NCI-H2196 (cell line): ENCODE results near the gene BPIFB1.

Experiments
- DNase-seq: peaks from one replicate; lab custom pipeline; 2025; ENCODE audit not compliant: unreplicated experiment; lab: John Stamatoyannopoulos, UW

The BPIFB1 gene

DNA sequence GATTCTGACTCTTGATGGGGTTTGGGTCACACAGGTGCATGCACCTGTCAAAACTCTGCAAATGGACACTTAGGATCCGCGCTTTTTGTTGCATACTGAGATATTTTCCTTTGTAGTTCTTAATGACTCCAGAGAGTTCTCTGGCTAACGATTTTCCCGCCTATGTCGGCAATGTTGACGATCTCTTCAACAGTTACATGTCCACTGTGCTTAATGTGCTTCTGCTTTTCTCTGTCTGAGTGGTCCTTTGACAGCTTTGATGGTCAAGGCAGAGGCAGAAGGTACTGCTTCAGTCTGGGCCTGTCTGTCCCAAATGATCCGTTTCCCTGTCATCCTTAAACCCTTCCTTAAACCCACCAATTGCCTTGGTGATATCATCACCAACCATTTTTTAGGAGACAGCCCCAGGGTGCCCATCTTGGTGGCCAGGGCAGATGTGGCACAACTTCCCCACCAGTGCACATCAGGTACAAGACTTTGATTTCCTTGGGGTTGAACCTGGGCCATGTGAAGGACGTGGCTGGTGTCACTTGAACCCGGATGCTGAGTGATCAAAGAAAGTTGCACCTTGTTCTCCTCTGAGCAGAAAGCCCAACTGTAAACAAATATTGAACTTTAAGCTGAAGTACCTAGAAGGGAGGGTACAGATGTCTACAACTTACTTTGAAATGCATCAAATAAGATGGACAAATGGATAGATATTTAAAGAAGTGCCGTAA, 10.7 kb upstream of the BPIFB1 start:
- no peak for DNase-seq

DNA sequence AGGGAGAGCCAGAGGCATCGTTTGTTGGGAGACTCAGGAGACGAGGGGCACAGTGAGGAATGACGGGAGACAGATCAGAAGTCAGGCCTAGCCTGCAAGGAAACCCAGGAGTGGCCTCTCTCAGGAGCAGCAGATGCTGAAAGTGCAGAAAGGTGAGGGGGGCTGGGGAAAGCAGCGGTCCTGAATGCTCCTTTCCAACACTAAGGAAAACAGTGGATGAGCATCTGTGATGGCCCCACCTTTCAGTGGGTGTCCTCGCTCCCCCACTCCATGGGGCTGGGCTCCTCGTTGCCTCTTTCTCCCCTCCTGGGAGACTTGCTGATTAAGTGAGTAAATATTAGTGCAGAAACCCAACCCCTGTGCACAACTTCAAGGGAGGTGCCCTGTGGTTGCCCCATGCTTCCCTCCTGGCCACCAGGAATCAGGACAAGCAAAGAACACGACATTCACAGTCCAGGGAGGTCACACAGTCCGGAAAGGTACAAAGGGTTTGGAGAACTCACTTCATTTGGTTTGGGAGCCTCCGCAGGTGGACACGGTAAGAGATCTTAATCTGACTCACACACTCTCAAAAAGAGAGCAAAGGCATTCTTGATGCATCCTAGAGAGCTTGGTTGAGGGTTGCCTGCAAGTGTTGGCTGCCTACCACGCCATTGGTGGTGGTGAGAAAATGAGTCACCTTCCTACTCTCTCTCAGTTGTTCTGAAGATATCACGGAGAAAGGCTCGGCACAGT, 9.7 kb upstream of the BPIFB1 start:
- no peak for DNase-seq

GRCh38 chr20:33275215-33275614, 7.8 kb upstream of the BPIFB1 start:
- DNase-seq = no peak

DNA sequence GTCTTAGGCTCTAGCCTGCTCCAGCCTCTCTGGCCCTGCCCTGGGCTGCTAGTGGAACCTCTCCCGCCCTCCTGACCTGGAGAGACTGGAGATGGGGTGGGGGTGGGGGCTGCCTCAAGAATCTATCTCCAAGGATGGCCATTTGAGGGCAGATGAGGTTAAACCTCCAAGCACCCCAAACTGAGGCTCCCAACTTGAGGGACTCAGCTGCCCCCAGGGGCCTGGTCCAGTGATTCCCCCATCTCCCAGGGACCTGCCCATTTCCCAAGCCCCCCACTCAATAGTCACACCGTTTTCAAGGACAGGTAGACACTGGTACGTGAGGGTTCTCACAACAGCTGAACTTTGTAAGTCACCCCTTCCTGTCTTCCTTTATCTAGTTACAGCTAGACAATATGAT, 7.1 kb upstream of the BPIFB1 start:
- DNase-seq = no peak

GRCh38 chr20:33276303-33277113, 6.5 kb upstream of the BPIFB1 start:
- DNase-seq = no peak

DNA sequence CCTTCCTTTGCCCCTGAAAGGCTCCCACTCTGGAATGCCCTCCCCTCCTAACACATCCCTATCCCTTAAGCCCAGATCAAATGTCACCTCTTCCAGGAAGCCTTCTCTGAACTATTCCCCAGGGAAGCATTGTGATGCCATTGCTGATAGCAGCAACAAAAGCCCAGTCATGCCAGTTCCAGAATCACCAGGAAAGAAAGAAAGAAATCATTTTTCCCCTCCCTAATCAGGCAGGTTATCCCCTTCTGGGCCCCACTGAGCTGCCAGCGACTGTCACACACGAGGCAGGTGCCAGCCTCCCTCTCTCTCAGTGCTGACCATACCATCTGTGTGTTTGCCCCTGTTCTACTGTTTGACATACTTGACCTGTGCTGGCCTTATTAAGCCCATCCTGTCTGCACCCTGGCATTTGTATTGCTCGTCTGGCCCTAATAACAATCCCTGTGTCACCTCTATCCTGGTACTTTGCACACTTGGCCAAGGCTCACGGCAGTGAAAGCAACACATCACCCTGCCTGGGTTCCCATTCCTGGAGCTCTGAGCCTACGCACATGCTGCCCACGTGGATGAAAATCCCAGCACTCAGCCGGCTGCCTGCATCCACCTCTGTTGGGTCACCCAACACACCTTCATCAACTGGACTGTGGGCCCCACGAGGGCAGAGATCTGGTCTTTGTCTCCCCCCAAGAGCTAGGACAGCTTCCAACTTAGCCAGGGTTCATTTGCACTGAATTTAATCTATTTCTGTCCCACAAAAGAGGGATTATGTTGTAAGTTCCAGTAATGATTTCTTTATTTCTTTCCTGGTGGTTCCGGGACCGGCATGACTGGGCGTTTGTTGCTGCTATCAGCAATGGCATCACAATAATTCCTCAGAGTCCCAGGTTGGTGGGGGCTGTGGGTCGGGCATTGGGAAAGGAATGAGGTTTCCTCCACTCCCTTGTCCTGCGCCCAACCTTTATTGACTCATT, 5.3 kb upstream of the BPIFB1 start:
- no peak for DNase-seq

- DNase-seq = no peak
Measured at GRCh38 chr20:33278700-33279099, 4.3 kb upstream of the BPIFB1 start.

DNA sequence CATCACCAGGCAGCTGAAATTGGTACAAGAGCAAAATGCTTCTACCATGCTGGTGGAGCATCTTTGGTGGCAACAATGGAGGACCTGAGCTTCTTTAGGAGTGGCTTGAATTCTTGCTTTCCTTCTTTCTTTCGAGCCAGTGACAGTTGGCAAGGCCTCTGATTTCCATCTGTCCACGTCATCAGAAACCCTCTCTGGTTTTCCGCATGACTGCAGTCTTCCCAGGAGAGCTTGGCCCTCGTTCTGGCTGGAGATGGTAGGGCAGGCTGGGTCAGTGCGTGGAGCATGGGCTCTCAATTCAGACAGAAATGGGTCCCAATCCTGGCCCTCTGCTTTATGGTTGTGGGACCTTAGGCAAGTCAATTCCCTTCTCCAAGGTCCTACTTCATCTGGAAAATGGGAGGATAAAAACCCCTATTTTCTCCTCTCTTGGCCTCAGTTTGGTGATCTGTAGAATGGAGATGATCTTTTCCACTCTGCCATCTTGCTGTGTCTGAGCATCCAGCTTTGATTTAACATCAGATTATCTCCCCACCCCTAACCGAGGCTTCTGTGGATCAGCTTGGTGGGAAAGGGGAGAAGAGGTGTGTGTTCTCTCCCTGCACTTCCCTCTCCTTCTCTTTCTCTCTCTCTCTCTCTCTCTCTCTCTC, 3.6 kb upstream of the BPIFB1 start:
- no peak for DNase-seq

DNA sequence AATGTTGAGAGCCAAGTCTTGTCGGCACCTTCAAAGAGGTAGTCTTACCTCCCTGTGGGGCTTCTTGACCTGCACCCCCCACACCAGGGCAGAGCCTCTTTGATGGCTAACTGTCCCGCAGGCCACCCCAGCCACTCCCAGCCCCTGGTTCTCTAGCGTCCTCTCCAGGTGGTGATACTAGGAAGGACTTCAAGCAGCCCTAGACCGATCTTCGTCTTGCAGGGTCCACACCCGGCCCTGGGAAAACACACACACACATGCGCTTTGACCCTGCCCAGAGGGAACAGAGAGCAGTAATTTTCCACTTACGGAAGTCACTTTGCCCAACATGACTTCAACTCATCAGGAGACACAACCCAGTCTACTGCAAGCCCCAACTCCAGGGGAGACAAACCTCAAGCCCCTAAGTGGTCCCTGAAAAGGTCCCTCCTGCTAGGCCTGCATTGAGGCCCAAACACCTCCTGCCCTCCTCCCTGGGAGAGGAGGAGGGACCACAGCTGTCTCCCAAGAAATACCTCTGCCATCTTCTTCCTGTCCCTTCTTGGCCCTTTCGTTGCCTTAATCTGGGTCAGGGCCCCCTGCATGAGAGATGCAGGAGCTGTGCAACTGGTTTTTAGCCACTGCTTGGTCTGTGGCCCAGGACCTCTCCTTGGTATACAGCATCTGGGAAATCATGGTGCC, 2.9 kb upstream of the BPIFB1 start:
- DNase-seq = no peak

GRCh38 chr20:33280775-33281174, 2.2 kb upstream of the BPIFB1 start:
- no peak for DNase-seq

DNA sequence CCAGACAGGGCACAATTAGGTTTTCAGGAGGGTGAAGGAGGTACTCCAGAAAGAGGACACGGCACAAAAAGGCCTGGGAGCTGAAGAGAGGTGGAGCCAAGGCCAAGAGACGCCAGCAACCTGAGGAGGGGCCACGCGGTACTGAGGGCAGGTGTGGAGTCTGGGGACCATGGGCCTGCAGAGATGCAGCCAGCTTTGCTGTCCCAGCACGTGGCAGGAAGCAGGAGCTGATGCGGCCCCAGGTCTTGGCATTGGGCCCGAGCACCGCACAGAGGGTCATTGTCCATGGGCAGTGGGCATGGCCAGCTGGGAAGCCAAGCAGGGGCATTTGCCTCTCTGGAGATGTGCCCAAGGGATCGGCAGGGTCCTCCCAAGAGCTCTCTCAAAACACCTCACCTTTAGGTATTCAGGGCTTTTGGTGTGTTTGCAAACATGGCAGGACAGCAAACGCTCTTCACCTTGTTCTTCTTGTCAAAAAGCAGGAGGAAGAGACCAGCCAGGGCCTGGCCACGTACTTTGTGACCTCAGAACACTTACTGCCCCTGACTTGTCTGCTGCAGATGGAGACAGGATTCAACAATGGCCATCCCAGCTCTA, 1.4 kb upstream of the BPIFB1 start:
- peak; percentile 42 for DNase-seq

DNA sequence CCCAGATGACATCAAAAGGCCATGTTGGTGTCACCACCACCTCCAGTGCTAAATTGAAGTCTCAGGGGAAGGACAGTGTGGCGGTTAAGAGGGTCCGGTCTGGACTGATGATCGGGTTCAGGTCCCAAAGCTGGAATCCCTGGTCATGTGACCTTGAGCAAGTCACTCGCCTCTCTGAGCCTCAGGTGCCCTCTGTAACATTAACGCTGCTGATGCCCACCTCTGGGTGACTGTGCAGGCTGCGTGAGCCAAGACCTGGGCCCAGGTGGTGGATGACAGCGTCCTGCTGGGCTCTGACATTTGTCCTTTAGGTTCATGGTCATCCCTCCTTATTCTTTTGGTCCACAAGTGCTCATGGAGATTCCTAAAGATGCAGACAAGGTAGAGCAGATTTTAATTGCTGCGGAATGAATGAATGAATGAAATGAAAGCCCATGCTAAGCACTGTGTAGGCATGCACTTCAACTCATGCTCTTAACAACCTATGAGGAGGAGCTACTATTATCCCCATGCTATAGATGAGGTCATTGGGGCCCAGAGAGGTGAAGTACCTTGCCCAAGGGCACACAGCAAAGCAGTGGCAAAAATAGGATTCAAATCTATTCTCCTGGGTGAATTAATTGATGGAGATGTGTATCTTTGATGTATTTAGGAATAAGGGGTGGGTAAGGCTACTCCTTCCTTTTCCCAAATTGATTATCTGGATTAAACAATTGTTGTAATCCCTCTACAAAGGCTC, 649 bp upstream of the BPIFB1 start:
- DNase-seq = no peak

- DNase-seq = no peak
Measured at GRCh38 chr20:33284284-33284683, 1.3 kb downstream of the BPIFB1 start.

DNA sequence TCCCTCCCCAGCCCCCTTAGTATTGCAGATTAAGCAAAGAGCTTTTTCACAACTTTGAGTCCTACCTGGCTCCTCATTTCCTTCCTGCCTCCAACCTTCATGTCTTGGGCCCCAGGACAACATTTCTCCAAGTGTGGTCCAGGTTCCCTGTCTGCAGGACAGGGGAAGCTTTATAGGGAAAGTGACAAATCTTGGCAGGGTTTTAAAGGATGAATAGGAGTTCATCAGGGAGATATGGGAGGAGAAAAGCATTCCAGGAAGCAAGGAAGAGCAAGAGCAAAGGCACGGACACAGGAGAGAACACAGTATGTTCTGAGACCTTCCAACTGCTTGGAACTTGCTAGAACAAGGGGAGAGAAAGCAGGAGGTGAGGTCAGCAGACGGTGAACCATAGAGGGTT, 1.9 kb downstream of the BPIFB1 start:
- DNase-seq = no peak

- no peak for DNase-seq
Measured at GRCh38 chr20:33285861-33286495, 3.0 kb downstream of the BPIFB1 start.

GRCh38 chr20:33287884-33288283, 4.9 kb downstream of the BPIFB1 start:
- DNase-seq = no peak

- no peak for DNase-seq
Measured at GRCh38 chr20:33290852-33291251, 7.8 kb downstream of the BPIFB1 start.

GRCh38 chr20:33291416-33291815, 8.4 kb downstream of the BPIFB1 start:
- no peak for DNase-seq
